ENCODE data around the gene NFE2L1.
"Not testable (repeated sequence)": the region's sequence is repeated elsewhere in the genome, so short reads cannot be mapped to it uniquely, and the experiment has no call there.

The NFE2L1 gene

DNA sequence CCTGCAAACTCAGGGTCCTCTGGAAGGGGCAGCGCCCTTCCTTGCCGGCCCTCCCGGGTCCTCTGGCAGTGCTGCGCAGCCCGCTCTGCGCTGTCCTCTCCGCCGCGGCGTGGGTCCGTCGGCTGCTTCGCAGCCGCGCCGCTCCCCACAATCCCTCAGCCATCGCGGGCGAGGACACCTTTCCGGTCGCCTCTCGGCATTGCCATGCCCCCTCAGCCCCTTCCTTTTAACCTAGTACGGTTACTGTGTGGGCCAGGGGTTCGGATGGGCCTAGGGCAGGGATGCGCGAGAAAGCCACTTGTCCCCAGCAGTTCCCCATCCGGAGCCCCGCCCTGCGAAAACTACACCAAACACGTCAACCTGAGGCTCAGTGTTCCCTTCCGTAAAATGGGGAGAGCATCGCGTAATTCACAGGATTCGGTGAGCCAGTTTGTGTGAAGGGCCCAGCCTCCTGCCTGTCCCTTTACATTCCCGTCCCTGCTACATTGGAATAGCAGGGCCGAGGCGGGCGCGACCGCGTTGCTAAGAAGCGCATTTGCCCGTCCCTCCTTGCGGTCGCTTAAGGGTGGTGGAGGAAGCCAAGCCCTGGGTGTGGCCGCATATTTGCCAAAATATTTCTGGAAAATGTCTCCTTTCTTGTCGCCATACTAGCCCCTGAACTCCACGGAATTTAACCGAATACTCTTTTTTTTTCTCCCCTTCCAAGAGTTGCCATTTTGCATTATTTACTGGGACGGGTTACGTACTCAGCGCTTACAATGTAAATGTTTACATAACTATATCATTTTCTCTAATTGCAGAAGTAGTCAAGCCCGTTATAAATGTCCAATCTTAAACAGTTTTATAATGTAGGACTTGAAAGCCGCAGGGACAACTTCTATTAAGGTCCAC is 23.8 kb upstream of the NFE2L1 start:
- peak; percentile 69 for DNase-seq

DNA sequence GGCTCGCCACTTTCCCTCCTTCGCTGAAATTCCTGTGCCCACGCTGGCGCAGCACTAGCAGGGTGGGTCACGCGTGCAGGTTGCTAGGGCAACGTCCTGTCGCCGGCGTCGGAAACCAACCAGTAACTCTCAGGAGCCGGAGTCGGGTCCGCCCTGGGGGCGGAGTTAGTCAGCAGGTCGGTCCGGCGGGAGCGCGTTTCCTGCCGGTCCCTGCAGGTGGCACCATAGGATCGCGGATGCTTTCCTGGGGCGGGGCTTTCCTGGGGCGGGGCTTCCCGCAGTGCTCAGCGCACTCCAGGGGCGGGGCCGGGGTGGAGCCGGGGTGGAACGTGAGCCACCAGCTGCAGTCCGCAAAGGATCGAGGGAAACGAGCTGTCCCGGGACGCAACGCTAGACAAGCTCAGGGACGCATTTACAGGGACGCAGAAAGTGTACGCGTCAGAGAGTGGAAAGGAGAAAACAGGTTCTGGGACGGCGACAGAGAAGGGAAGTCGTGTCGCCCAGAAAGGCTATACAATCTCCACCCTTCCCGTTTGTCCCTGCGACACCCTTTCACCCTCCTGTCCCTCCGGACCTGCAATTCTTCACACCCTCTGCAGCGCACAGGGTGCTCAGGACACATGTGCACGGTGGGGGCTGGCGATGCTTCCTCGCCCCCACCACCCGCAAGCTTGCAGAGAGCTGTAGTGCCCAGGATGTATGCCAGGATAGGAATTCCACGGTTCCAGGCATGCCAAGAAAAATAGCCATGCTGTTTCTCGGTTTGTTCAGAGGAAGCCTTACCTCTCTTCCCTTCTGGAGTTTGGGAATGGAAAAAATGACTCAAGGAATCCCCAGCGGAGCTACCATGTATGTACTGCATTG is 22.9 kb upstream of the NFE2L1 start:
- DNase-seq = peak; percentile 99

DNA sequence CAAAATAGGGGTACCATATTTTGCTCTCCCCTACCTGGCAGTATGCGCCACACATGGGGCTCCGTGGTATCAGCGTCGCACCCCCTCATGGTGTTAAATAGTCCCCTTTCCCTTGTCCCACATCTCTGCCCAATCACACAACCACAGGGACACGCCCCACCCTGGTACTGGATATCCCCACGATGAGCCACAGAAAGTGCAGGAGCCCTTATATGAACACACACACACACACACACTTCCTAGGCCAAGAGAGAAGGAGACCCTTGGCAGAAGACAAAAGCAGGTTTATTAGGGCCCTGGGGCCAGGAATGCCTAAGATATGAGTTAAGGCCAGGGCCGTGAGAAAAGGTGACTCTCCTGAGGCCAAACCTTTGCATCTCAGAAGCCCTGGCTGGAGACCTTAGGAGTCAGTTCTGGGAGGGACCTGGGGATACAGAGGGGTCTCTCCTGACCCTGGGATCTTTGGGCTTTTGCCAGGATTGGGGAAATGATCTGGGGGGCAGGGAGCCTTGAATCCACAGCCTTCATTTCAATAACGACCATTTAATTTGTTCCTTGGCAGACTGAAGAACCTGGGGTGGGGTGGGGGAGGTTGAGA is 22.2 kb upstream of the NFE2L1 start:
- no peak for DNase-seq

DNA sequence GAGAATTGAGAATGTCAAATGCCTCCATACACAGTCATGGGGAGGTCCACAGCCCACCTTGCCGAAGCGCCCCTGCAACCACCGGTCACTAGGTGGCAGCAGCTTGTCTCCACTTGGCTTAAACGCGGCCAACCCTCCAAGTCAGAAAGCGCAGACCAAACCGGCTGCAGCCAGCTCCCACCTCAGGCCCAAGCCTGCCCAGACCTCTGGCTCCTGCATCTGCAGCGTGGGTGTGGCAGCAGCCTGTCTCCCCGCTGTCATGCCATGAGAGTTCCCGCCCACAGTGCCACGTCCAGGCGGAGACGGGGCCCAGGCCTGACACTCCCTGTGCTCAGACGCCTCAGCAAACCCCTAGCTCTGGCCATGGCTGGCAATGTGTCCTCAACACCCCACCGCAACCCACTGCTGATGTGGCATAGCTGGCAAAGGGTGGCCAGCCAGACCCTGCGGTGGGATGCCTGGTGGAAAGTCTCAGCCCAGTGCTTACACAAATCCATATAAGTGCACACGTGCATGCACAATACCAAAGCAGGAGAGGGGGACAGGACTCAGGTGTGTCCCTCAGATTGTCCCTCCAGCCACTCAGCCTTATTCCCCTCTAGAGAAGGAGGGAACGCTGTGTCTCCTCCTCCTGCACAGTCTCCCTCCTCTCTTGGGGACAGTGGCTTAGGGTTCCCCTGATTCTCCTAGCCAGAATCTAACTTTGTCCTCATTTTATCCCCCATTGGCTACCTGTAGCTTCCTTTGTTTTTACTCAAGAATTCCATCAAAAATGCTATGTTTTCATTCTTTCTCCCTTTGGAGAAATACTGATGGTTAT is 21.4 kb upstream of the NFE2L1 start:
- DNase-seq = peak; percentile 87

DNA sequence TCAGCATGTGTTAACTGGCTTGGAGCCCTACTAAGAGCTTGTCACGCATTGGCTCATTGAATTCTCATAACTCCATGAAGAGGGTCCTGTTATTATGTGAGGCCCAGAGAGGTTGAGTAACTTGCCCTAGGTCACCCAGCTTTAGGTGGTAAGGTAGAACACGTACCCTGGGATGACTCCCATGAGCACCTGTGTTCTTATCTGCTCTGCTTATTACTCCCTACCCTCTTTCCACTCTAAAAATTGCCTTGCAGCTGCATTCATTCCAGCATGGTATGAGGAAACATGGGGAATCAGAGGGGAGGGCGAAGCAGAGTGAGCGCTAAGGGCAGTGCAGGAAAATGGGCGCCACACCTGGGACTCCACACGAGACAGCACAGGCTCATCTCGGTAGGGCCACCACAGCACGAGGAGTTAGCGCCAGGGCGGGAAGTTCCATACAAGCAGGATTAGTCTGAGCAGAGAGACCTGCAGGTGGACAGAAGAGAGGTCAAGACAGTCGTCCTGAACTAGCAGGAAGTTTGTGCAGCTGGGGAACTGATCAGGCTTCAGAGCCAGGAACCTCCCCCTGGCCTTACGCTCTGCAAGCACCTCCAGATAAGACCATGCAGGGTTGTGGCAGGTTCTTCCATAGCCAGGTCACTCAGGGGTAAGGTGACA is 20.7 kb upstream of the NFE2L1 start:
- DNase-seq = no peak

DNA sequence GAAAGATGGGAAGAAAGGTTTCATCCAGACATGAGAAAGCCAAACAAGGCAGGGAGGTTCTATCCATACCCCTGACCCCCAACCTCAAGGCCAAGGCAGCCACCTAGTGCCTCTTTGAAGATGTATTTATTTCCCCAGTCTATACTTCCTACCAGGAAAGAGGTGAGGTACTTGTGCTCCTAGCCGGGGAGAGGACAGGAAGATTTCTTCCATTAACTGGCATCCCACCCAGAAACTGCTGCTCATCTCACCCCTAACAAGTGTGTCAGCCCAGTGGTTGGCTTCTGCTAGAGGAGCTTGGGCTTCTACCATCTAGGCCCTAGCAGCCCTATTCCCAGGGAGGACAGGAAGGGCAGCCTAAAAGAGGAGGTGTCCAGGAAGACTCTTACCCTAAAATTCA is 19.4 kb upstream of the NFE2L1 start:
- DNase-seq = no peak

DNA sequence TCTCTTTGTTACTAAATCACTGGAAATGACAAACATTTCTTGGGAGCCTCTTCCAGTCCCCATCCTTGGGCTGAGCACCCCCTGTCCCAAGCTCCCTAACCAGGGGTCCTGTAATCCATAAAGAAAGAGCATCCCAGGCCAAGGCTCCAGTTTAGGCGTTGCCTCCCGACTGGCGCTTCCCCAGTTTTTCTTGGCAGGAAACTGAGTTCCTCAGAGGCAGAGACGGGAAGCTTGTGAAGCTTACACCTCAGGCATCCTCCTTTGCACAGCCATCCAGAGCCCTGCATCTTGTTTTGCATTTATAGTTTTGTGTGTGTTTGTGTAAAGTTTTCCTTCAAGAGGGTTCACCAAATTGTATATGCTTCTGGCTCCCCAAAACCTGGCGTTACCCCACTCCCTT is 17.6 kb upstream of the NFE2L1 start:
- no peak for DNase-seq

DNA sequence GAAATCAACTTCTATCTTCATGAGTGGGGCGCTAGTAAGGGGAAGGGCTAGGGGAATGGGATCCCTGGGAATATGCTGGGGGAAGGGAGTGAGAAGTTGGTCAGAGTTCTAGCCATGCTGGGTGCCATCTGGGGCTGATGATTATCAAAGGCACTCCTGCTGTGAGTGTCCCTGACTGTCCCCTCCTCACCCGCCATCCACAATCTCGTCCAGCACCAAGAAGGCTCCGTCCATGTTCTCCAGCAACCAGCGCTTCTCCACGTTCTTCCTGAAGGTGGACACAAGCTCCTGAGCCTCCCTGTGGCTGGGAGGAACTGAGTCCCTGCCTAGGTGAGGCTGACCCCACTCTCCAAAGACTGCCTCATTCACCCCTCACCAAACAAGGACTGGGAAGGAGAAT is 16.2 kb upstream of the NFE2L1 start:
- DNase-seq = no peak

DNA sequence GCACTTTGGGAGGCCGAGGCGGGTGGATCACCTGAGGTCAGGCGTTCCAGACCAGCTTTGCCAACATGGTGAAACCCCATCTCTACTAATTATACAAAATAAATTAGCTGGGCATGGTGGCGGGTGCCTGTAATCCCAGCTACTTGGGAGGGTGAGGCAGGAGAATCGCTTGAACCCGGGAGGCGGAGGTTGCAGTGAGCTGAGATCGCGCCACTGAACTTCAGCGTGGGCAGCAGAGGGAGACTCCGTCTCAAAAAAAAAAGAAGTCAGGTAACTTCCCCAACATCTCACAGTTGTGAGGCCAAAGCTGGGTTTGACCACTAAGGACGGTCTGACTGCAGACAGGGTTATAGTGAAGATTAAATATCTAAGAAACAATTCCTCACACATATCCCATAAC is 13.4 kb upstream of the NFE2L1 start:
- not testable (repeated sequence) for DNase-seq

DNA sequence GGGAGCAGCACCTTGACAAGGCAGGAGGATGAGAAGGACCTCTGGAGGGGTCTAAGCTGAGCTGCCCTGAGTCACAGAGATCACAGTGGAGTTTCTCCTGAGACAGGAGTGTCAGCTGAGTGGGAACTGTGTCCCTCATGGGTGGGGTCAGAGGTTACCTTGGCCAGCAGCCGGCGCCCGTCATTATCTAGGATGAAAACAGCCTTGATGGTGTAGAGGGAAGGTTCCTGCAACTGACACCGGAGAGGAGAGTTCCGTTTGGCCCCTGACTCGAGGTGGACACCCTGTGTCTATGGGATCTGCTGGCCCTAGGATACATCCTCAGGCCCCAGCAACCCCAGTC is 11.5 kb upstream of the NFE2L1 start:
- DNase-seq = no peak

DNA sequence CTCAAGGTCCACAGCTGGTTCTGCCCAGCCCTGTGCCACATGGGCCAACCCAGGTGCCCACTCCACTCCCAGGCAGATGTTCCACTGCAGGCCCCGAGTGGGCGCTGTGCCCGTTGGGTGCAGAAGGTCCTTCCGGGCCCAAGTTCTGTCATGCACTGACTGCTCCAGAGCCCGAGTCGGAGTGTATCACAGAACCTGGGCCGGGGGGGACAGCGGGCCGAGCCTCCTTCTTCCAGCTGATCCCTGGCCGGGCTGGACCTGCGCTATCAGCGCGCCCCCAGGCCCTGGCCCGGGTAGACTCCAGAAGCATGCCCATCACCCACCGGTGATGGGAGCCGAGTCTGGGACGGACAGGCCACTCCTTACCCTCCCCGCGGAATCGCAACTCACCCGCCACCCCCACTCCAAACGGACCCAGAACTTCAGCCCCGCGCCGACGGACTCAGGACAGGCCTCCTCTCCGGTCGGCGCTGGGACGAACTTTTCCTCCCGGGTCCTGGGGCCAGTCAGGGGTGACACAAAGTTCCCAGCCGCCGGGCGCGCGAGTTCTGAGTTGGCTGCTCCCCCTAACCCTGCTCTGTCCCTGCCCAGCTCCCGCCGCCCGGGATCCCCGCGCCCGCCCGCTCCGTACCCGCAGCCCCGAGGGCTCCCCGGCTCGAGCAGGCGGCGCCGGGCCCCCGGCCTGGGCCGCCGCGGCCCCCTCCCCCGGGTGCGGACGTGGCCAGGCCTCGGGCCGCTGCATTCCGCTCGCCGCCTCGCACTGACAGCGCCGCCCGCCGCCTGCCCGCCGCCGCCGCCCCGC is 10.9 kb upstream of the NFE2L1 start, which contains the start of gene COPZ2:
Gene COPZ2, minus strand, starts transcription at position 762 of the 802 bp plus-strand sequence. Its CDS starts 20 bp downstream, at position 742.
- peak; percentile 82 for DNase-seq

DNA sequence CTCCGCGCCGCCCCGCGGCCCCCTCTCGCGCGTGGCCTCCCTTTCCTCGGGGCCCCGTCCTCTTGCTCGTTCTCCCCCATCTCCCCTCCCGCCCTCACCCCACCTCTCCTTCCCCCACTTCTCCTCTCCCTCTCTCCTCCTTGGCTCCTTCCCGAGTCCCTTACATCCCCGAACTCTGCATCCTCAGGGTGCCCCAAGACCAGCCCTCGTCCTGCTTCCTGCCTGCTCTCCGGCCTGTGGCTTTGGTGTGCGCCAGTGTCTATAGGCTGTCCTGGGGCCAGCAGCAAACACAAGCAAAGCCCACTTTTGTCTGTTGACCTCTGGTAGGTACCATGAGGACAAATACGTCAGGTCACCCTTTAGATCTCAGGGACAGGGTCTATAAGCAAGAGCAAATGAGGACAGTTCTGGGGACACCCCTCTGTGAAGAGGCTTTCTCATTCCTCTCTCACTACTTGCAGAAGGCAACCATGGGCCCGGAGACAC is 10.3 kb upstream of the NFE2L1 start:
- no peak for DNase-seq

DNA sequence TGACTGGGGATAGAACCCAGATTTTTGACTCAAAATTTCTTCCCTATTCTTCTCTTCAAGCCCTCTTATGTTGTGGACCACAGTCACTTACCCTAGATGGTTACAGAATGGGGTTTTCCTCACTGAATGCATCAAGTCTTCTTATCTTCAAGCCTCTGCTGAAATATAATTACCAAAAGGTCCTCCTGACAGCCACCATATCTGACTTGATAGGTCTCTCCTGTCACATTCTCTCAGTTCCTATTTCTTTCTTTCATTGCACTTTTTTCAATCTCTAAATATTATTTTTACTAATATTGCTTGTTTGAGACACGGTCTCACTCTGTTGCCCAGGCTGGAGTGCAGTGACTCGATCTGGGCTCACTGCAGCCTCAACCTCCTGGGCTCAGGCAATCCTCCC is 9.5 kb upstream of the NFE2L1 start:
- no peak for DNase-seq

DNA sequence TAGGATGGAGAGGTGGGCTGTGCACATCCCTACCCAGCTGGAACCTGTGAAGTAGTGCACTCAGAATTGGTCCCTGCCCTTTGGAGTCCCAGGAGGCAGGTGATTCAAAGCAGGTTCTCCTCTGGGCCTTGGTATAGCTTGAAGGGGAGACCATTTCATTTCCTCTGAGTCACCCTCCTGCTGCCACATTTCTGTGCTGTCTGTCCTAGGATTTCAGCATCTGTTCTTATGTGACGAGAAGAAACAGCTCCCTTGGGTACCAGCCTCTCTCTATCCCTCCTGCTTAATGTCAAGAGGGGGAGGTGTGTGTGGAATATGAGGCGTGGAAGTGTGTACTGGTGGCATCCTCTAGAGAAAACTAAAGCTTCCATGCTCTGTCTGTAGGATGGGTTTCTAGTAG is 5.0 kb upstream of the NFE2L1 start:
- DNase-seq = no peak

DNA sequence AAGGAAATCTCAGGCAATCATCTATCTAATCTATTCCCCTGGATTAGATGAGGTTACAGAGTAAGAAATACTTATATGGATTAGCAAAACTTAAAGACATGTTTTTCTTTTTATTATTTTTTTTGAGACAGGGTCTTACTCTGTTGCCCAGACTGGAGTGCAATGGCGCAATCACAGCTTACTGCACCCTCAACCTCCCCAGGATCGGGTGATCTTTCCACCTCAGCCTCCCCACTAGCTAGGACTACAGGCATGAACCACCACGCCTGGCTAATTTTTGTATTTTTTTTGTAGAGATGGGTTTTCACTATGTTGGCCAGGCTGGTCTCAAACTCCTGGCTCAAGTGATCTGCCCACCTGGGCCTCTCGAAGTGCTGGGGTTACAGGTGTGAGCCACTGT is 3.3 kb upstream of the NFE2L1 start:
- DNase-seq = no peak

DNA sequence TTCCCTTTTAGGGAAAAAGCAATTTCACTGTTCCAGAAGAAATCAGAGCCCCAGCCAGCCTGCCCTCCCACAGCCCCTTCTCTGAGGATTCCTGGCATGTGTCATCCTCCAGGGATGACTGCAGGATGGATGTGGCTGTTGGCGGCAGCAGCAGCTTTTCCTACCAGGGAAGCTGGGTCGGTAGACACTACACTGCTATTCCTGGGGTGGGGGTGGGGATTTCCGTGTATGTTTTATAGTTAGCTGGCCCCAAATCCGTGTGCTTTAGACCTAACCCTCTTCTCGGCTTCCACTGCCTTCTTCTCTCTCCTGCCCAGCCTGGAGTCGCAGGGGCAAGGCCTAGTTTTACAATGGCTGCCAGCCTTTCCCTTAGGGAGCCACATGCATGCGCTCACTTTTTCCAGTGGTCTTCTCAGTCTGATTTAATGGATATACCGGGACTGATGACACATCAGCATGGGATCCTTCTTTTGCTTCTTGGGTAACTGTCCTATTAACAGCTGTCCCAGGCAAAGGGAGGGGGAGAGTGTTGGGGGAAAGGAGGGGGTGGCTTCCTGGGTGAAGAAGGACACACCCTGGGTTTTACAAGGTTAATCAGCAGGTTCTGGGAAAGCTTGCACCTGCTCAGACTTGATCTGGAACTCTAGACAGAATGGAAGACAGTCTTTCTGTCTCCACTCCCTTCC is 2.7 kb upstream of the NFE2L1 start:
- DNase-seq = no peak

DNA sequence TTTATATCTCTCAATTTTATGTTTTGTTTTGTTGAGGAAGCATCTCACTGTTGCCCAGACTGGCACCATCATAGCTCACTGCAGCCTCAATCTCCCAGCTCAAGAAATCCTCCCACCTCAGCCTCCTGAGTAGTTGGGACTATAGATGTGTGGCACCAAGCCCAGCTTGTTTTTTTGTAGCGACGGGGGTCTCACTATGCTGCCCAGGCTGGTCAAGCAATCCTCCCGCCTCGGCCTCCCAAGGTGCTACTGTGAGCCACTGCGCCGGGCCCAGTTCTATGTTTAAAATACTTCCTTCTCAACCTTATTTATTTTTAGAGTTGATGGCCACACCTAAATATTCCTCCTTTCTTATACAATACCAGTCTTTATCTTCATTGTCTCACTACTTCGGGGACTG is 1.9 kb upstream of the NFE2L1 start:
- DNase-seq = no peak

DNA sequence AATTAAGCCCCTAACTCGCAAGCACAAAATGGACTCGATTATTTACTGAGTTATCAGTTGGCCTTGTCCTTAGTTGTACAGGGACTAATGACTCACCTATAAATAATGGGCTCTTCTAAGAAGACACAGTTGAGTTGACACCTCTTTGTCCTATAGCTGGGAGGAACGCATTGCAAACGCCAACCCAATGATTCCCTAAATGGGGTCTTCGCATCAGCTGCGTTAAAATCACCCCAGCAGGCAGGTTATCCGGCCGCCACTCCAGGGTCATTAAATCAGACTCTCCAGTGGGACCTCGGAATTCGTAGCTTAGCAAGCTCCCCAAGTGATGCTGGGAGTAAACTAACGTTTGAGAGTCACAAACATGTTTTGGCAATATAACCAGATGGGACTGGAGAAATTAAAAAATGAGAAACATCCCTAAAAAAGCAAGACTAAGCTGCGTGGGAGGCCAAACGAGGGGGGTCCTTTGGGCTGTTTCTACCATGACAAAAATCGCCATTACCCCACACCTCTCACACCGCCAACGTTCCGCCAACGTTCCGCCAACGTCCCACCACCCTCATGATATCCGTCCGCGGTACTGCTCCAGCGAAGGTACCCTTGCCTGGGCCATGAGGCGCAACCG is 932 bp upstream of the NFE2L1 start:
- peak; percentile 70 for DNase-seq

DNA sequence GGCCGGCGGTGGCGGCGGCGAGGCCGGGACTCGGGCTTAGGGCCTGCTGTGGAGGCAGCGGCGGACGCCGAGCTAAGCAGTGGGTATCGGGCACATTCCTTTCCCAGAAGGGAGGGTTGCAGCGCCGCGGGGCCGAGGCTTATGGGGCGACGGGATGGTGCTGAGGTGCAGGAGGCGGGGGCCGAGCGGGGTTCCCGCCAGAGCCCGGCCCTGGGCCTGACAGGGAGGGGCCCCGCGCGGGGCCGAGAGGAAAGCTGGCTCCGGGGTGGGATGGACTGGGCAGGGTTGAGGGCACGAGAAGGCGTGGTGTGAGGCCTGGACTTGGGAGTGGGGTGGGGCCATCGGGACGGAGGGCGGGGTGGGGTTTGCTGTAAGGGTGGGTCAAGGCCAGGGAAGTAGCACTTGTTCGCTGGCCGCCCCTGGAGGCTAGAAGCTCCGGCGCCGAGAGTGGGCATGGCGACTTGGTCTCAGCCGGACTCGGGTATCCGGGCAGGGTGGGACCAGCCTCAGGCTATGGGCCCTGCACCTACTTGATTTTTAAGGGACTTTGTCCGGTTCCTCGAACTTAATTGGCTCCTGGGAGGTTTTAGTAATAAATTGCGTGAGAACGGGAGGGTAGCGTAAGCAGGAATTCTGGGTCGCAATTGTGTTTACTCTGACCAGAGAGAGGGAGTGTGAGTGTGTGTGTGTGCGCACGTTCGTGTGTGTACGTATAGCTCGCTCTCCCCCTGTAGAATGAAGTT is 396 bp downstream of the NFE2L1 start:
- no peak for DNase-seq

Data from activated CD8-positive, alpha-beta memory T cell treated with anti-CD3 and anti-CD28 coated beads for 24 hours (primary cell).